ENCODE measurements around the gene TTC31.

Gene TTC31

DNA sequence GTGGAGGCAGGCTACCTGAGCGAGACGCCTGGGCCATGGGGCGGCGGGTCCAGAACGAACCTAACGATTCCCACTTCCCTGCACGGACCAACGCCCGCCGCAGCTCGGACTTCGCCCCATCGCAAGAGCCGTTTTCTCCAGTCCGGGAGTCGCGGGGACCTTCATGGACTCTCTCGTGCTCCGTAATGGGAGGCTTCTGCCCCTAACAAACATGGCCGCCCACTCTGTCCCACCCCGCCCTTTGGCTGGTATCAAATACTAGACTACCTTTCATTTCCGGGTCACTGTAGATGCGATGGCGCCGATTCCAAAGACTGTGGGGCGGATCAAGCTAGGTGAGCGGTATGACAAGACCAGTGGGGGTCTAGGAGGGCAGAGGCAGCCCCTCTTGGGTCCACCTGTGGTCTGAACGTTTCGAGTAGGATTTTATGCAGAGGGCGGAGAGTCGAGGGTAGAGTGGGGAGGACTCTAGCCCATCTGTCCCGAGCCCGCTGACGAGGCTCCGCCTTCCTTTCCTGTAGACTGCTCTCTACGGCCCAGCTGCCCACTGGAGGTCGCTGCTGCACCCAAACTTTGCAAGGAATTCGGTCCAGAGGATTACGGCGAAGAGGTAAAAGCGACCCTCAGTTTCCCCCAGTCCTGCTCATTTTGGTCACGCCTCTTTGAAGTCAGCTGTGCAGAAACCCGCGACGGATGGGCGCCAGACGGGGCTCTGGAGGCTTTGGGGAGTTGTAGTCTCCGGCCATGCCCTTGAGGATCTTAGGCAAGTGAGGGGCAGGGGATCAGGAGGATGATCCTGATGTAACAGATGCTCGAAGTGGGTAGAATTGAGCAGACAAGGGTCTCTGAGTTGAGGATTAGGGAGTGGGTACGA is at the start of gene TTC31, which contains the start of gene CCDC142:
Gene TTC31 (plus strand): TSS at position 281 of the 874 bp plus-strand sequence. CDS start 15 bp downstream, at position 296.
Gene CCDC142 (minus strand): TSS at position 198 of the 874 bp plus-strand sequence. CDS start 161 bp downstream, at position 37.
- Histone ChIP-seq H3K4me1 (ENCODE audit: control insufficient read depth in 1 of 2, insufficient read depth in 1 of 2, low read depth in 1 of 2, low read length in 1 of 2) (peaks cover 23 to 28% of the 10 kb centered on the region in 2 experiments), H3K9me3 (no peaks in the 10 kb centered on the region)

DNA sequence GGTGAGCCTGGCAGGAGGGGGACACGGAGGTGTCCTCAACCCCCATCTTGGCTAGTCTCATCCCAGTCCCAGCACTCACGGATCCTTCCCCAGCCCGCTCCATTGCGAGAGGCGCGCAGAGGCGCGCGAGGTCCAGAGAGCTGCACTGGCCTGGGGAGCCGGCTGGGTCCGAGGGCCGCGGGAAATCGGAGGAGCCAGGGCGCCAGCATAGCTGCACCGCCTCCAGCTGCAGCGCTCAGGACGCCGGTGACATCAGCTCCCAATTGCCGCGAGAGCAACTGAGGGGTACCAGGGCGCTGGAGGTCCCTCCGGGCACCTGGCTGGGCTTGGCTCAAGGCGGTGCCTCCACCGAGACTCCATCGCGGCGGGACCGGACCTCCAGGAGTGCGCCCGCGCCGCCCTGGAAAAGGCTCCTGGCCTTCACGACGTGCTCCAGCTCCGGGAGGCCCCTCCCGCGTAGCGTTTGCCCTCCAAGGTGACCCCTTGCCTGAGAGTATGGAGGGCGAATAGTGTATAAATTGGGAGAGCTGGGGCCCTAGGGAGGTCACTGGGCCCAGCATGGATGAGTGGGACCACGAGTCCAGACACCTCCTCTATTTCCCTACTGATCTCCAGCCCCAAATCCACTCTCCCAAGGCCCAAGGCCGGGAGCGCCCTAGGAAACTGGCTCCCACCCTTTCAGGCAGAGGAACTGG is 46.6 kb upstream of the TTC31 start:
- Histone ChIP-seq H3K4me1 (ENCODE audit: control insufficient read depth in 1 of 2, insufficient read depth in 1 of 2, low read depth in 1 of 2, low read length in 1 of 2) (peaks cover 5 to 9% of the 10 kb centered on the region in 2 experiments), H3K27ac (no peak overlapping the region), H3K27me3 (peaks cover 42% of the 10 kb centered on the region), H3K36me3 (no peaks in the 10 kb centered on the region), H3K9me3 (no peaks in the 10 kb centered on the region), H3K4me3 (ENCODE audit: low read depth in 1 of 2, low read length in 1 of 2) (no peak overlapping the region)
- TF ChIP-seq, protein P1, sequence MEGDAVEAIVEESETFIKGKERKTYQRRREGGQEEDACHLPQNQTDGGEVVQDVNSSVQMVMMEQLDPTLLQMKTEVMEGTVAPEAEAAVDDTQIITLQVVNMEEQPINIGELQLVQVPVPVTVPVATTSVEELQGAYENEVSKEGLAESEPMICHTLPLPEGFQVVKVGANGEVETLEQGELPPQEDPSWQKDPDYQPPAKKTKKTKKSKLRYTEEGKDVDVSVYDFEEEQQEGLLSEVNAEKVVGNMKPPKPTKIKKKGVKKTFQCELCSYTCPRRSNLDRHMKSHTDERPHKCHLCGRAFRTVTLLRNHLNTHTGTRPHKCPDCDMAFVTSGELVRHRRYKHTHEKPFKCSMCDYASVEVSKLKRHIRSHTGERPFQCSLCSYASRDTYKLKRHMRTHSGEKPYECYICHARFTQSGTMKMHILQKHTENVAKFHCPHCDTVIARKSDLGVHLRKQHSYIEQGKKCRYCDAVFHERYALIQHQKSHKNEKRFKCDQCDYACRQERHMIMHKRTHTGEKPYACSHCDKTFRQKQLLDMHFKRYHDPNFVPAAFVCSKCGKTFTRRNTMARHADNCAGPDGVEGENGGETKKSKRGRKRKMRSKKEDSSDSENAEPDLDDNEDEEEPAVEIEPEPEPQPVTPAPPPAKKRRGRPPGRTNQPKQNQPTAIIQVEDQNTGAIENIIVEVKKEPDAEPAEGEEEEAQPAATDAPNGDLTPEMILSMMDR (IDR thresholded peaks at IDR 0.05) = no peak

More for the DNA sequence above, at the start of gene TTC31, which contains the start of gene CCDC142:
- H3K4me3 ChIP-seq (ENCODE audit: low read depth in 1 of 2, low read length in 1 of 2) = peak within 1 kb of the TSS; percentile 95 to 100
- H3K27me3 ChIP-seq = no peaks in the 10 kb centered on the region
- H3K27ac ChIP-seq = peak within 1 kb of the TSS; percentile 88
- TF ChIP-seq, protein P1 (IDR thresholded peaks at IDR 0.05) = peak; percentile 96
- H3K36me3 ChIP-seq = peaks cover 26% of the 10 kb centered on the region

DNA sequence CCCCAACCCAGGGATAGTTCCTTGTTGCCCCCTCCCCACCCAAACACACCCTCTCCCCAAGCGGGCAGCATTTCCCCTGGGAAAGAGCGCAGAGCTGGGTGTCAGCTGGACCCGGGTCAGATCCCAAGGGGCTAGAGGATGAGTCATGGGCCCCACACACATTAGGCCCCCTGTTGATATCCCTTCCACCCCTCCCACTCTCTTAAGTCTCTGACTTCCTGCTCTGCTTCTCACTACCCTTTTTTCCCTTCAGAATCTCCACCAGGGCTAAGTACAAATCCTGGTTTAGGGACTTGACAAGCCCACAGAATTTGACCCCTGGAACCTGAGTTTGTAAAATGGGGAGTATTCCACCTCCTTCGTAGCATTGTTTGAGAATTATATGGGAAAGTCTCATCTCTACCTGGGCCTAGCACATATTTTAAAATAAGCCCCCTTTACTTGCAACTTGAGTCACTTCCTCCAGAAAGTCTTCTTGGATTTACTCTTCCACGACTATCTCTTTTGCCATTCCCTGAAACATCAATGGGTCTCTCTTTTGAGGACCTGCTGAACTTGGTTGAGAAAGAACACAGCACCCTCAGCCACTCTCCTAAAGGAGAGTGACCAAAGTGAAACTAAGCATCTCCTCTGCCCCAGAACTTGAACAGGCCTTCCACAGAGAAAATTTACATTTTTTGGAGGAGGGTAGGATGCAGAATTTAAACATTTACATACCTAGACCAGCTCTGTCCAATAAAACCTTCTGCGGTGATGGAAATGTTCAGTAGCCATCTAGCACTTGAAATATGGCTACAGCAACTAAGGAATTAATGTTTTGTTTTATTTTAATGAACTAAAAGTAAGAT is 45.8 kb upstream of the TTC31 start:
- H3K4me1 ChIP-seq (ENCODE audit: control insufficient read depth in 1 of 2, insufficient read depth in 1 of 2, low read depth in 1 of 2, low read length in 1 of 2) = peaks cover 12 to 17% of the 10 kb centered on the region in 2 experiments
- TF ChIP-seq, protein P1 (IDR thresholded peaks at IDR 0.05) = no peak
- no peak overlapping the region for H3K4me3 ChIP-seq (ENCODE audit: low read depth in 1 of 2, low read length in 1 of 2)
- H3K36me3 ChIP-seq = no peaks in the 10 kb centered on the region
- no peak overlapping the region for H3K27ac ChIP-seq
- peaks cover 50% of the 10 kb centered on the region for H3K27me3 ChIP-seq
- H3K9me3 ChIP-seq = no peaks in the 10 kb centered on the region

DNA sequence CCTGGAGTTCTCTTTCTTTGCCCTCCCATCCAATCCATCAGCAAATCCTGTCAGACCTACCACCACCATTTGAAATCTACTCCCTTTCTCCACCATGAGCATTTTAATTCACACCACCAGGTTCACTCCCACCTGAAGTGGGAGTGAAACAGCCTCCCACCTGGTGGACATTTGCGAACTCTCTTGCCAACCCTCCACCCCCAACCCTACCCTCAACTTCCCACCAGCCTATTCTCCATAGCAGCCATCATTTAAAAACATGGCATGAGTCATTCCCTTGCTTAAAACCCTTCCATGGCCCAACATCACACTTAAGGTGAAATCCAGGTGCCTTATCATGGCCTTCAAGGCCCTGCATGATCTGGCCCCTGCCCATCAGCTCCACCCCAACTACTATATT is 44.6 kb upstream of the TTC31 start:
- Histone ChIP-seq H3K36me3 (no peaks in the 10 kb centered on the region), H3K27me3 (peaks cover 61% of the 10 kb centered on the region), H3K4me1 (ENCODE audit: control insufficient read depth in 1 of 2, insufficient read depth in 1 of 2, low read depth in 1 of 2, low read length in 1 of 2) (peaks cover 14 to 19% of the 10 kb centered on the region in 2 experiments), H3K9me3 (no peaks in the 10 kb centered on the region), H3K27ac (no peak overlapping the region), H3K4me3 (ENCODE audit: low read depth in 1 of 2, low read length in 1 of 2) (no peak overlapping the region)
- TF ChIP-seq, protein P1 (IDR thresholded peaks at IDR 0.05) = no peak

DNA sequence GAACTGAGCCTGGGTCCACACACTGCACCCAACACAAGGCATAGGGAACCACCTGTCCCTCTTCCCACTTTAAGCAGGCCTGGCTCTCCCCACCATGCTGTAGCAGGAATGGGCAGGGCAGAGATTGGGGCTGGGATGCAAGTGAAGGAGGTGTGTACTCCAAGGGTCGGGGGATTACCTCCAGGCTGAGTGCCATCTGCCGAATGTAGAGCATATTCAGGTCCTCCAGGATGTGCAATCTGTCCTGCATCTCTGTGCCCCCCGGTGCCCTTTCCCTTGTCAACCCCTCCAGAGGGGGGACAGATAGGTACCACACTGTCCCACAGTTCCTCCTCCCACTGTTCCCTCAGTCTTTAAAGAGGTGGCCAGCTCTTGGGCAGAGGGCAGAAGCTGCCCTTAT is 43.5 kb upstream of the TTC31 start:
- no peak overlapping the region for H3K27ac ChIP-seq
- H3K36me3 ChIP-seq = no peaks in the 10 kb centered on the region
- peaks cover 14 to 19% of the 10 kb centered on the region in 2 experiments for H3K4me1 ChIP-seq (ENCODE audit: control insufficient read depth in 1 of 2, insufficient read depth in 1 of 2, low read depth in 1 of 2, low read length in 1 of 2)
- H3K4me3 ChIP-seq (ENCODE audit: low read depth in 1 of 2, low read length in 1 of 2) = no peak overlapping the region
- H3K9me3 ChIP-seq = no peaks in the 10 kb centered on the region
- H3K27me3 ChIP-seq = peaks cover 73% of the 10 kb centered on the region
- TF ChIP-seq, protein P1 (IDR thresholded peaks at IDR 0.05) = no peak
